Smooth muscle cell (in vitro differentiated cells): ENCODE measurements around the gene P3H2. TPM values are rescaled to one million over a fixed set of nuclear protein-coding genes. Genes with fewer than 3 reads are reported as not detected.

ENCODE experiments used
- DNase-seq: peaks from one replicate; lab custom pipeline; 2025; ENCODE audit not compliant: unreplicated experiment; lab: John Stamatoyannopoulos, UW
- H2AFZ ChIP-seq: fragments of 200-600 bp; sonication (generic); 2 replicates; pipeline ENCODE4 v1.6.0; 2016; ENCODE audit warnings: antibody characterized with exemption, low read depth, mild to moderate bottlenecking
- H3F3A ChIP-seq: fragments of 200-600 bp; sonication (generic); 2 replicates; pipeline ENCODE4 v1.6.0; 2017; ENCODE audit warnings: antibody characterized with exemption, low read depth
- H3K27ac ChIP-seq: fragments of 200-600 bp; sonication (generic); 2 replicates; pipeline ENCODE4 v1.5.1; 2016; ENCODE audit warnings: low read depth, mild to moderate bottlenecking
- H3K27me3 ChIP-seq: fragments of 200-600 bp; sonication (generic); 2 replicates; pipeline ENCODE4 v1.6.1; 2016; ENCODE audit warnings: low read depth, mild to moderate bottlenecking
- H3K36me3 ChIP-seq: fragments of 200-600 bp; sonication (generic); 2 replicates; pipeline ENCODE4 v1.5.1; 2016; ENCODE audit warnings: low read depth
- H3K4me1 ChIP-seq: fragments of 200-600 bp; sonication (generic); 2 replicates; pipeline ENCODE4 v1.5.1; 2016; ENCODE audit warnings: low read depth
- H3K4me2 ChIP-seq: fragments of 200-600 bp; sonication (generic); 2 replicates; pipeline ENCODE4 v1.6.0; 2016; ENCODE audit warnings: mild to moderate bottlenecking
- H3K4me3 ChIP-seq: fragments of 200-600 bp; sonication (generic); 2 replicates; pipeline ENCODE4 v1.5.1; 2016; ENCODE audit warnings: mild to moderate bottlenecking
- H3K79me2 ChIP-seq: fragments of 200-600 bp; sonication (generic); 2 replicates; pipeline ENCODE4 v1.6.0; 2016; ENCODE audit warnings: low read depth, mild to moderate bottlenecking
- H3K9ac ChIP-seq: fragments of 200-600 bp; sonication (generic); 2 replicates; pipeline ENCODE4 v1.6.0; 2016; ENCODE audit warnings: low read depth
- H3K9me3 ChIP-seq: fragments of 200-600 bp; sonication (generic); replicated peaks from 2 replicates; pipeline ENCODE4 v1.5.1; 2016; ENCODE audit warnings: low read depth
- H4K20me1 ChIP-seq: fragments of 200-600 bp; sonication (generic); 2 replicates; pipeline ENCODE4 v1.6.0; 2016; ENCODE audit warnings: low read depth
- WGBS: methylation state at CpG from one replicate; pipeline ENCODE4 v1.1.7; 2016; ENCODE audit warnings: low lambda C conversion rate; 5-methylcytosine and 5-hydroxymethylcytosine counted together
- polyA plus RNA-seq: library from polyadenylated mRNA; unstranded; fragments of >200 nt; fragmentation: Nextera tagmentation; extraction: Ambion mirVana; gene quantifications from 2 replicates; pipeline ENCODE4 v1.2.1, GENCODE V29; 2016
- small RNA-seq: library from RNA; depleted of rRNA; stranded (forward); fragments of <200 nt; gene quantifications from one replicate; pipeline ENCODE3, GENCODE V24; 2014
- total RNA-seq: library from RNA; depleted of rRNA; stranded (reverse); fragments of >200 nt; gene quantifications from 2 replicates; pipeline ENCODE4 v1.2.3, GENCODE V29; 2014
- TF ChIP-seq, protein P1 (sequence below): fragments of 200-600 bp; sonication (generic); IDR thresholded peaks from 2 replicates; pipeline ENCODE4 v1.5.1; 2017; ENCODE audit warnings: borderline replicate concordance, mild to moderate bottlenecking, antibody characterized with exemption; ENCODE audit not compliant: insufficient read depth, poor library complexity, severe bottlenecking

P3H2 gene
- total and polyA plus RNA-seq, 2 experiments from 2014 or later: 6.5 to 27.3 TPM

DNA sequence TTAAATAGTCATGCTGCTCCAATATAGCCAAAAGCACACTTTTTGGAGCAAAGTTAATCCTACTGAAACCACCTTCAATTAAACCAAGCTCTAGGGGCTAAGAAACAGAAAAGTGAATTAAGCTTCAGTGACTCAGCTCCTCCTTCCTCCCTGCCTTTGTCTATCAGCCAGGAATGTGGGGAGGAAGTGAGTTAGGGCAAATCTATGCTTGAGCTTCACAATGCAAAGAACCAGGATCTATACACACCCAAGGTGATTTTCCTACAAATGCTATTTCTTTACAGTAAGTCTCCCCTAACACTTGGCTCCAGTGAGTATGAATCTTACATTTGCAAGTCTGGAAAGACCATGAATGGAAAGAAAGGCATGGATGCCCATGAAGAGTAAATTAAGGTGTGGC is 212.1 kb downstream of the P3H2 start:
- peak overlapping the region; percentile 51 for H3K4me2 ChIP-seq
- no peak for DNase-seq
- no peaks in the 10 kb centered on the region for H3F3A ChIP-seq
- H3K9ac ChIP-seq: no peak overlapping the region
- H3K4me1 ChIP-seq: peaks cover 6% of the 10 kb centered on the region
- peak overlapping the region; percentile 68 for H3K27ac ChIP-seq
- no peak overlapping the region for H2AFZ ChIP-seq
- H3K36me3 ChIP-seq: no peaks in the 10 kb centered on the region
- no peaks in the 10 kb centered on the region for H3K27me3 ChIP-seq
- TF ChIP-seq, protein P1, sequence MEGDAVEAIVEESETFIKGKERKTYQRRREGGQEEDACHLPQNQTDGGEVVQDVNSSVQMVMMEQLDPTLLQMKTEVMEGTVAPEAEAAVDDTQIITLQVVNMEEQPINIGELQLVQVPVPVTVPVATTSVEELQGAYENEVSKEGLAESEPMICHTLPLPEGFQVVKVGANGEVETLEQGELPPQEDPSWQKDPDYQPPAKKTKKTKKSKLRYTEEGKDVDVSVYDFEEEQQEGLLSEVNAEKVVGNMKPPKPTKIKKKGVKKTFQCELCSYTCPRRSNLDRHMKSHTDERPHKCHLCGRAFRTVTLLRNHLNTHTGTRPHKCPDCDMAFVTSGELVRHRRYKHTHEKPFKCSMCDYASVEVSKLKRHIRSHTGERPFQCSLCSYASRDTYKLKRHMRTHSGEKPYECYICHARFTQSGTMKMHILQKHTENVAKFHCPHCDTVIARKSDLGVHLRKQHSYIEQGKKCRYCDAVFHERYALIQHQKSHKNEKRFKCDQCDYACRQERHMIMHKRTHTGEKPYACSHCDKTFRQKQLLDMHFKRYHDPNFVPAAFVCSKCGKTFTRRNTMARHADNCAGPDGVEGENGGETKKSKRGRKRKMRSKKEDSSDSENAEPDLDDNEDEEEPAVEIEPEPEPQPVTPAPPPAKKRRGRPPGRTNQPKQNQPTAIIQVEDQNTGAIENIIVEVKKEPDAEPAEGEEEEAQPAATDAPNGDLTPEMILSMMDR: no peak
- no peaks in the 10 kb centered on the region for H3K79me2 ChIP-seq
- no peak overlapping the region for H3K4me3 ChIP-seq
- H3K9me3 ChIP-seq: no peaks in the 10 kb centered on the region
- no peaks in the 10 kb centered on the region for H4K20me1 ChIP-seq

DNA sequence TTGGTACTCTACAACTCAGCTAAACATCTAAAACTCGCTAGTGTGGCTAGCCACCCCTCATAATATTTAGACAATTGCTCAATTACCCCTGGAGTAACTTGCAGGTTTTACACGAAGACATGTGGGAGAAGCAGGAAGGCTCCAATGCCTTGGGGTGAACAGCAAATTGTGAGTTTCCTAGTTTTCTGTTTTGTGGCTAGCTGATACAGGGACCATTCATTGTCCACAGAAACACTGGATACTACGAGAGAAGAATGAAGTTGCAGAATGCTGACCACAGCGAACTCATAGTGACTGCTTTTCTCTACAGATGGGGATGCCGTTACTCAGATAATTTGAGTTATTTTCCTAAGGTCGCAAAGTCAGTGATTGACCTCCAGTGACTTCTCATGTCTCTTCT is 212.9 kb downstream of the P3H2 start:
- Histone ChIP-seq H3K36me3 (no peaks in the 10 kb centered on the region), H3F3A (no peaks in the 10 kb centered on the region), H3K79me2 (no peaks in the 10 kb centered on the region), H3K9ac (no peak overlapping the region), H2AFZ (no peak overlapping the region), H3K4me1 (peaks cover 6% of the 10 kb centered on the region), H3K4me2 (no peak overlapping the region), H3K27me3 (no peaks in the 10 kb centered on the region), H3K27ac (no peak overlapping the region), H4K20me1 (no peaks in the 10 kb centered on the region), H3K9me3 (no peaks in the 10 kb centered on the region), H3K4me3 (no peak overlapping the region)
- WGBS: 87% methylated on average over 6 of the region's 6 CpGs
- TF ChIP-seq, protein P1: no peak
- no peak for DNase-seq

Small RNA genes within 50 kb of the gene (small RNA-seq; reads per million reads assigned to genes)
- not detected for gene RNU6-1109P

Other genes starting within 250 kb of the P3H2 start
- 25.5 and 30.5 TPM in 2 replicates for gene CLDN1, start 201.5 kb upstream of the P3H2 start, total RNA-seq
- gene CLDN1, start 201.5 kb upstream of the P3H2 start, polyA plus RNA-seq: 3.8 and 6.2 TPM in 2 replicates